Subcutaneous adipose tissue (tissue), 4 donors: ENCODE measurements around the gene CYP2C19. TPM values are rescaled to one million over a fixed set of nuclear protein-coding genes. Genes with fewer than 3 reads are reported as not detected.

Experiments
- total RNA-seq, 4 donors: library from RNA; depleted of rRNA; stranded (reverse); fragments of >200 nt; gene quantifications; one replicate each; pipeline ENCODE4 v1.1.0, GENCODE V29; 2016
- TF ChIP-seq, protein P1 (sequence below): fragments of 450-650 bp; IDR thresholded peaks from one replicate; pipeline ENCODE4 v1.5.1; 2016; ENCODE audit warnings: low read depth, mild to moderate bottlenecking, control low read depth, antibody characterized with exemption, moderate library complexity

The CYP2C19 gene
- total RNA-seq, 4 donors from 2014 or later, result 0.88 TPM; not detected in 3

DNA sequence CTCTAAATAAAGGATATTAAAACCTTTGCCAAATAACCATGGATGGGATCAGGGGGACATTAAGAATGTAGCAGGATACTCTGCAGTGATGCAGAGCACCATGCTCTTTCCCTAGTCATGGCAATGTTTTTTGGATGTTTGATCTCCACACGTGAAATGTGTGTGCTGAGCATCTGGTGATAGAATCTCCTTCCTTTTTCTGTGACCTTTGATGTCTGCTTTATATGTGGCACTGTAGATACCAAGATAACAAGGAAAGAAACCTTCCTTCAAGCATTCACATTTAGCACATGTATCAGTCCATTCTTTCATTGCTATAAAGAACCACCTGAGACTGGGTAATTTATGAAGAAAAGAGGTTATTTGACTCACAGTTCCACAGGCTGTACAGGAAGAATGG lies 88.3 kb downstream of the CYP2C19 start:
- TF ChIP-seq, protein P1, sequence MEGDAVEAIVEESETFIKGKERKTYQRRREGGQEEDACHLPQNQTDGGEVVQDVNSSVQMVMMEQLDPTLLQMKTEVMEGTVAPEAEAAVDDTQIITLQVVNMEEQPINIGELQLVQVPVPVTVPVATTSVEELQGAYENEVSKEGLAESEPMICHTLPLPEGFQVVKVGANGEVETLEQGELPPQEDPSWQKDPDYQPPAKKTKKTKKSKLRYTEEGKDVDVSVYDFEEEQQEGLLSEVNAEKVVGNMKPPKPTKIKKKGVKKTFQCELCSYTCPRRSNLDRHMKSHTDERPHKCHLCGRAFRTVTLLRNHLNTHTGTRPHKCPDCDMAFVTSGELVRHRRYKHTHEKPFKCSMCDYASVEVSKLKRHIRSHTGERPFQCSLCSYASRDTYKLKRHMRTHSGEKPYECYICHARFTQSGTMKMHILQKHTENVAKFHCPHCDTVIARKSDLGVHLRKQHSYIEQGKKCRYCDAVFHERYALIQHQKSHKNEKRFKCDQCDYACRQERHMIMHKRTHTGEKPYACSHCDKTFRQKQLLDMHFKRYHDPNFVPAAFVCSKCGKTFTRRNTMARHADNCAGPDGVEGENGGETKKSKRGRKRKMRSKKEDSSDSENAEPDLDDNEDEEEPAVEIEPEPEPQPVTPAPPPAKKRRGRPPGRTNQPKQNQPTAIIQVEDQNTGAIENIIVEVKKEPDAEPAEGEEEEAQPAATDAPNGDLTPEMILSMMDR, result no peak

GRCh38 chr10:94851263-94851662 lies 88.8 kb downstream of the CYP2C19 start:
- TF ChIP-seq, protein P1, result no peak

DNA sequence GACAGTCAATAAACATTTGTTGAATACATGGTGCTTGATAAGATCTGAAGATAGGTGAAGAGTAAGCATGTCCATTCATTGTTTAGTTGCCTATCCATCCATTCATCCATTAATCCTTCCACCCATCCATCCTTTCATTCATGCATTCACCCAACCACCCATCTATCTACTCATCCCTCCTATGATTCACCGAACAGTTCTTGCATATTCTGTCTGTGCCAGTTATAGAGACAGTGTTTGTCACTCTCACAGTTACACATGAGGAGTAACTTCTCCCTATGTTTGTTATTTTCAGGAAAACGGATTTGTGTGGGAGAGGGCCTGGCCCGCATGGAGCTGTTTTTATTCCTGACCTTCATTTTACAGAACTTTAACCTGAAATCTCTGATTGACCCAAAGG lies 90.0 kb downstream of the CYP2C19 start:
- TF ChIP-seq, protein P1, result no peak

DNA sequence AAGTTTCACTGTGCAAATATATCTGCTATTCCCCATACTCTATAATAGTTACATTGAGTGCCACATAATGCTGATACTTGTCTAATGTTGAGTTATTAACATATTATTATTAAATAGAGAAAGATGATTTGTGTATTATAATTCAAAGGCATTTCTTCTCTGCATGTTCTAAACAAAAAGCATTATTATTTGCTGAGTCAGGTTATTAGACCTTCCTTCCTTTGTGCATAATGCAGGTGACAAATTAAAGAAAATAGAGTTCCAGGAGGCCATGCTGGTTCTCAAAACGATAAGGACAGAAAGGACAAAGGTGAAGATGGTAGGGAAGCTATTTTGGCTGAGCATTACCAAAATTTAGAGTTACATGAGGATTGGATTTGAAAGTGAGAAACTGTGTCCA lies 90.6 kb downstream of the CYP2C19 start:
- TF ChIP-seq, protein P1, result no peak

DNA sequence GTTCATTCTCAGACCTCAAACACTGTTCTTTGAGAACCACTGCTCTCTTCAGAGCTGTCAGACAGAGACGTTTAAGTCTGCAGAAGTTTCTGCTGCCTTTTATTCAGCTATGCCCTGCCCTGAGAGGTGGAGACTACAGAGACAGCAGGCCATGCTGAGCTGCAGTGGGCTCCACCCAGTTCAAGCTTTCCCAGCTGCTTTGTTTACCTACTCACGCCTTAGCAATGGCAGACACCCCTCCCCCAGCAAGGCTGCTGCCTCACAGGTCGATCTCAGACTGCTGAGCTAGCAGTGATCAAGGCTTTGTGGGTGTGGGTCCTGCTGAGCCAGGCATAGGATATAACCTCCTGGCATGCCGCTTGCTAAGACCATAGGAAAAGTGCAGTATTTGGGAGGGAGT lies 95.5 kb downstream of the CYP2C19 start:
- TF ChIP-seq, protein P1, result no peak

- TF ChIP-seq, protein P1, result no peak
Observed at GRCh38 chr10:94859086-94859485, 96.6 kb downstream of the CYP2C19 start.

- TF ChIP-seq, protein P1, result no peak
Observed at GRCh38 chr10:94878649-94879048, 116.2 kb downstream of the CYP2C19 start.
